K562 (cell line): ENCODE measurements around the gene DNASE1L1. TPM values are rescaled to one million over a fixed set of nuclear protein-coding genes. Genes with fewer than 3 reads are reported as not detected.

Source experiments
- ETV6 ChIP-seq, 3 experiments: fragments of 150-350 bp in 1 of 3; sonication (generic) in 1 of 3; formaldehyde crosslinking in 1 of 3; IDR thresholded peaks; 2 replicates each; pipeline versions ENCODE4 v1.6.1 to v1.8.0; 2014 to 2022; ENCODE audit warnings: borderline replicate concordance in 2 of 3, low read depth in 2 of 3, antibody characterized with exemption in 1 of 3, low read length in 1 of 3, mild to moderate bottlenecking in 1 of 3, missing genetic modification reagents in 1 of 3
- GABPB1 ChIP-seq: sonication (generic); formaldehyde crosslinking; IDR thresholded peaks from 2 replicates; pipeline ENCODE4 v1.8.0; 2022; ENCODE audit warnings: mild to moderate bottlenecking, missing genetic modification reagents
- HDAC1 ChIP-seq, 2 experiments: fragments of 450-650 bp; IDR thresholded peaks; 2 replicates each; pipeline ENCODE4 v1.6.1; 2016 to 2017; ENCODE audit warnings: inconsistent platforms in 1 of 2, mild to moderate bottlenecking in 1 of 2, moderate library complexity in 1 of 2
- HDGF ChIP-seq: fragments of 450-650 bp; IDR thresholded peaks from 2 replicates; pipeline ENCODE4 v1.6.1; 2016
- ILF3 ChIP-seq: fragments of 450-650 bp; IDR thresholded peaks from 2 replicates; pipeline ENCODE4 v1.6.1; 2018; ENCODE audit warnings: antibody characterized with exemption, mild to moderate bottlenecking, moderate library complexity, borderline replicate concordance
- LCOR ChIP-seq: sonication (generic); formaldehyde crosslinking; IDR thresholded peaks from 2 replicates; pipeline ENCODE4 v1.8.0; 2022; ENCODE audit warnings: mild to moderate bottlenecking, missing genetic modification reagents
- PCBP2 ChIP-seq: fragments of 200-400 bp; formaldehyde crosslinking; IDR thresholded peaks from 2 replicates; pipeline ENCODE4 v1.6.1; 2018; ENCODE audit warnings: low read length, low read depth, mild to moderate bottlenecking, moderate library complexity; ENCODE audit not compliant: poor library complexity, severe bottlenecking
- PHF8 ChIP-seq: fragments of 200-600 bp; sonication (generic); IDR thresholded peaks from 2 replicates; pipeline ENCODE4 v1.6.1; 2012; ENCODE audit warnings: mixed run types, mild to moderate bottlenecking, inconsistent platforms, low read length, moderate library complexity, borderline replicate concordance
- POLR2A ChIP-seq: fragments of 450-650 bp; conservative IDR thresholded peaks from 2 replicates; pipeline ENCODE4 v1.6.1; 2016
- SPI1 ChIP-seq: IDR thresholded peaks from 2 replicates; pipeline ENCODE4 v1.6.1; 2011; ENCODE audit warnings: low read depth, low read length, control low read depth, borderline replicate concordance
- ZNF699 ChIP-seq: fragments of 250-450 bp; sonication (Bioruptor Pico); IDR thresholded peaks from 2 replicates; pipeline ENCODE4 v1.8.0; 2021; ENCODE audit warnings: mild to moderate bottlenecking, moderate library complexity; ENCODE audit not compliant: insufficient replicate concordance
- polyA plus RNA-seq, 8 experiments: library from polyadenylated mRNA; depleted of rRNA in 4 of 8; stranded (reverse) in 5 of 8; unstranded in 3 of 8; fragments of >200 nt; fragmentation: Nextera tagmentation in 2 of 8; fragmentation: Illumina TruSeq in 1 of 8; extraction: Ambion mirVana in 2 of 8; extraction: Trizol in 1 of 8; gene quantifications; 2 replicates each; pipeline versions ENCODE4 v1.2.1 to v1.2.3, GENCODE V29; 2011 to 2014; ENCODE audit warnings: inconsistent platforms in 1 of 8, missing spikeins in 1 of 8
- total RNA-seq, 7 experiments: library from RNA; depleted of rRNA in 6 of 7; stranded (reverse); fragments of >200 nt in 6 of 7; fragmentation: Illumina TruSeq in 2 of 7; extraction: Trizol in 2 of 7; gene quantifications; 2 replicates each; pipeline versions ENCODE4 v1.2.1 to v1.2.3, GENCODE V29; 2011 to 2021; ENCODE audit warnings: low replicate concordance in 1 of 7
- TF ChIP-seq, protein P1 (sequence below): sonication (generic); formaldehyde crosslinking; IDR thresholded peaks from 2 replicates; pipeline ENCODE4 v1.8.0; 2022; ENCODE audit warnings: missing genetic modification reagents, mild to moderate bottlenecking, moderate library complexity, borderline replicate concordance
- TF ChIP-seq, protein P2 (sequence below), 2 experiments: IDR thresholded peaks; 2 replicates each; pipeline ENCODE4 v1.6.1; 2011; ENCODE audit warnings: borderline replicate concordance in 1 of 2, control low read depth in 1 of 2, low read depth in 1 of 2, low read length in 1 of 2, mild to moderate bottlenecking in 1 of 2, mixed read lengths in 1 of 2, moderate library complexity in 1 of 2; ENCODE audit not compliant: insufficient read depth in 1 of 2, insufficient read length in 1 of 2, poor library complexity in 1 of 2, severe bottlenecking in 1 of 2; ENCODE audit errors: extremely low read depth in 1 of 2

The DNASE1L1 gene
- total and polyA plus RNA-seq, 9 of the 15 experiments (the other 6 are each of a cell fraction or from before 2014, with no cell fraction given): 0.73 to 12.6 (median 7.9) TPM

DNA sequence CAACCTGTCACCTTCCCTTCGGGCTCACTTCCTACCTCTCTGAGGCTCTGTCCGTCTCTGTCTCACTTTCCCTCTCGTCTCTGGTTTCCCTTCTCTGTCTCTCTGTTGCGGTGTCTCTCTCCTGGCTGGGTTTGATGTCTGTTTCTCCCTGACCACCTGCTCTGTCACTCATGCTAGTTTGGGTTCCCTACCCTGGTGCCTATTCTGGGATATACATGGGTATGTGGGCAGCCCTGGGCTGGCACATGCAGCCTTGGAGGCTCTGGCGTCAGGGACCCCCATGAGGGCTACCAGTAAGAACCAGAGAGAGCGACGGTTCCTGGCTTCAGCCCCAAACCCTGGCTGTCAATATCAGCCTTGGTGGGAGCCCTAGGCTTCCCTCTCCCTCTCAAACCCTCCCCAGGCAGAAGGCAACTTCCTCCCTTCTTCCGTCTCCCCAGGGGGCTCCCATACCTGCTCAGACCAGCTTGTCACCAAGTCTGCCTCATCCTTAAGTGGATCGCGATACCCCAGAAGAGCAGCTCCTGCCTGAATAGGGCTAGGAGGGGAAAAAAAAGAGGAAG lies 314 bp downstream of the DNASE1L1 start (continued):
- TF ChIP-seq SPI1 (peak; percentile 96), ZNF699 (CRISPR knock-in tag) (no peak), ETV6 (IDR thresholded peaks at IDR 0.05; ENCODE audit: borderline replicate concordance in 1 of 2, low read depth in 2 of 2, low read length in 1 of 2) (0 out of 4 replicates have a peak, but pooled peaks of 1 of the 2 experiments have one; percentile 24), ETV6 (CRISPR knock-in tag; IDR thresholded peaks at IDR 0.05; ENCODE audit: borderline replicate concordance) (no peak), PHF8 (peak; percentile 39; the same call in 1 of the 2 replicates), HDGF (0 out of 2 replicates have a peak, but pooled peaks have one; percentile 40), LCOR (CRISPR knock-in tag) (peak; percentile 57; the same call in 1 of the 2 replicates), HDAC1 (IDR thresholded peaks at IDR 0.05) (peak in 1 of 2 experiments; percentile 49; a peak in 1 of 4 replicates), PCBP2 (no peak), ILF3 (no peak), POLR2A (peak; percentile 49; the same call in 1 of the 2 replicates), GABPB1 (CRISPR knock-in tag) (peak; percentile 42; the same call in 1 of the 2 replicates)
- TF ChIP-seq, protein P1, sequence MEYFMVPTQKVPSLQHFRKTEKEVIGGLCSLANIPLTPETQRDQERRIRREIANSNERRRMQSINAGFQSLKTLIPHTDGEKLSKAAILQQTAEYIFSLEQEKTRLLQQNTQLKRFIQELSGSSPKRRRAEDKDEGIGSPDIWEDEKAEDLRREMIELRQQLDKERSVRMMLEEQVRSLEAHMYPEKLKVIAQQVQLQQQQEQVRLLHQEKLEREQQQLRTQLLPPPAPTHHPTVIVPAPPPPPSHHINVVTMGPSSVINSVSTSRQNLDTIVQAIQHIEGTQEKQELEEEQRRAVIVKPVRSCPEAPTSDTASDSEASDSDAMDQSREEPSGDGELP: no peak
- TF ChIP-seq, protein P2, sequence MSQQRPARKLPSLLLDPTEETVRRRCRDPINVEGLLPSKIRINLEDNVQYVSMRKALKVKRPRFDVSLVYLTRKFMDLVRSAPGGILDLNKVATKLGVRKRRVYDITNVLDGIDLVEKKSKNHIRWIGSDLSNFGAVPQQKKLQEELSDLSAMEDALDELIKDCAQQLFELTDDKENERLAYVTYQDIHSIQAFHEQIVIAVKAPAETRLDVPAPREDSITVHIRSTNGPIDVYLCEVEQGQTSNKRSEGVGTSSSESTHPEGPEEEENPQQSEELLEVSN (IDR thresholded peaks at IDR 0.05; ENCODE audit: borderline replicate concordance in 1 of 2, extremely low read depth in 1 of 2, insufficient read depth in 1 of 2, insufficient read length in 1 of 2, low read depth in 1 of 2, low read length in 1 of 2, poor library complexity in 1 of 2, severe bottlenecking in 1 of 2): peak in 1 of 2 experiments; percentile 1
- TF ChIP-seq, all 486 proteins: peak for 12
